Renal pelvis (tissue), 4 donors: ENCODE measurements around the gene COQ10B. TPM values are rescaled to one million over a fixed set of nuclear protein-coding genes. Genes with fewer than 3 reads are reported as not detected.
A peak's percentile ranks its signal among the peaks of the same experiment; 100 is the strongest.

Experiments used
- DNase-seq: peaks from one replicate; pipeline ENCODE4 v3.0.0-alpha.2; 2013
- polyA plus RNA-seq, 3 donors: library from polyadenylated mRNA; unstranded; fragments of 120-200 nt; gene quantifications; one replicate each; pipeline ENCODE4 v1.2.1, GENCODE V29; 2013; ENCODE audit not compliant: insufficient read length in 3 of 3

Gene COQ10B
- polyA plus RNA-seq, 3 donors, result 11.4 to 15.5 (median 13.0) TPM

GRCh38 chr2:197498937-197499593 is 45.7 kb downstream of the COQ10B start:
- DNase-seq, result peak; percentile 77

DNA sequence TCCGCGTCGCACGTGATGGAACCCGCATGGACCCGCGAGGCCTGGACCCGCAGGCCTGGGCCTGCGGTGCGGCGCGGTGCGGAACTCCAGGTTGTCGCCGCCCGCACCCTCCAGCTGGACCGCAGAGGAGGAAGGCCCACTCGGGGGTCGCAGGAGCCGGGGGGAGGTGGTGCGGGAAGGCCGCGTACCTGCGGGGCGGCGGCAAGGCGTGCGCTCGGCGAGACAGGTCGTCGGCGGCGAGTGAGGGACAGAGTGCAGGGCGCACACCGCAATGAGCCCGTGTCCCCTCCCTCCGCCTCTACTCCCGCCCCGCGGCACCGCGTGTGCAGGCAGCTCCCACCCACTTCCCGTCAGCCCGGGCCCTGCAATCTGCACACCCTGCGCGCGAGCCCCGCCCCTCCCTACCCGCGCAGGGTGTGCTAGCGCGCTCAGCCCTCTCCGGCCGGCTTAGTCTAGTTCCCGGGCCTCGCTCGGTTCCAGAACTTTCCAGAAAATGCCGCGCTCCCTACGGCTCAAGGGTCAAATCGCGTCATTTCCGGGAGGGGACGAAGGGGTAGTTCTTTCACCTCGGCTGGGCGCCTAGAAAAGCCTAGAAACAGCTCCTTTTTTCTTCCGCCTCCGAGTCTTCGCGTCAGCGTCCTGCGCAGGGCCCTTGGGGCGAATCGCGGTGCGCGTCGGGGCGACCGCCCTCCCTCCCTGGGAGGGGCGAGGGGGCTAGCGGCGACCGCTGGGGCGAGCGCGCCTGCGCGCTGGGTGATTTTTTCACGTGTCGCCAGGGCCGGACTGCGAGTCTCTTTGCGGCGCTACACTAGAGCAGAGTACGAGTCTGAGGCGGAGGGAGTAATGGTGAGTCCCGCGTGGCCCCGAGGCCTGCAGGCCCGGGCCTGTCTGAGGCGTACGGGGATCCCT is 46.5 kb downstream of the COQ10B start, which contains the start of the genes HSPD1 and HSPE1:
Gene HSPD1 (minus strand): TSS at position 247 of the 909 bp plus-strand sequence. CDS start 992 bp downstream, outside the sequence.
Gene HSPE1 (plus strand): TSS at position 786 of the 909 bp plus-strand sequence. CDS start 58 bp downstream, at position 844.
- peak; percentile 100 for DNase-seq

- DNase-seq, result peak; percentile 24
Measured at GRCh38 chr2:197500503-197501131, 47.3 kb downstream of the COQ10B start.

DNA sequence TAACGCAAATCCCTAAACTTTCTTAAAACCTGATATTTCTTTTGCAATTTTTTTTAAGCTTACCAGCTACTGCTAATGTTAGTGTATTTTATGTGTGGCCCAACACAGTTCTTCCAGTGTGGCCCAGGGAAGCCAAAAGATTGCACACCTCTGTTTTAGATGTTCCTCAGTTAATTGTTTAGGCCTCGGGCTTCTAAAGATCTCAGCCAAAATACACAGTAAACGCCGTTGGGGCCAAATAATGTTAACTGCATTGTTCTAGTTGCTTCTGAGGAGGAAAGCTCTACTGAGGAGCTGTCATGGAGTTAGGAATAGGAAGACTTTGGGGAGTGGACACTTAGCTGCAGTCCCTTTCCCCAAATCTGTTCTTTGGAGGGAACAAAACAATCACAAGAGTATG is 48.8 kb downstream of the COQ10B start:
- no peak for DNase-seq

DNA sequence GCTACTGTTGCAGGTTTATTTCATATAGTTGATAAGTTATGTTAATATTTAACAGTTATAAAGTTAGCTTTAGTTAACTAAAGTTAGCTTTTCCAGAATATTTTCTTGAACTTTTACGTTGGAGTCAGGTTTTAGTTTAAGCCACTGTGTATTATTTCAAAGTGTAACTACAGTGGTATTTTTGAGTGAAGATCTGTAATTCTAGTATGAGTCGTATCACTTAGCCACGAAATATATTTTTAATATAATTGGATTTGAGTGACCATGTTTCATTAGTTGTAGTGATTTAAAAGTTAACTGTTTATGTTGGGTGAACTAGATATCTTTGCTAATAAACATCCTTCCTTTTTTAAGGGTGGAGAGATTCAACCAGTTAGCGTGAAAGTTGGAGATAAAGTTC is 49.3 kb downstream of the COQ10B start:
- DNase-seq, result no peak

DNA sequence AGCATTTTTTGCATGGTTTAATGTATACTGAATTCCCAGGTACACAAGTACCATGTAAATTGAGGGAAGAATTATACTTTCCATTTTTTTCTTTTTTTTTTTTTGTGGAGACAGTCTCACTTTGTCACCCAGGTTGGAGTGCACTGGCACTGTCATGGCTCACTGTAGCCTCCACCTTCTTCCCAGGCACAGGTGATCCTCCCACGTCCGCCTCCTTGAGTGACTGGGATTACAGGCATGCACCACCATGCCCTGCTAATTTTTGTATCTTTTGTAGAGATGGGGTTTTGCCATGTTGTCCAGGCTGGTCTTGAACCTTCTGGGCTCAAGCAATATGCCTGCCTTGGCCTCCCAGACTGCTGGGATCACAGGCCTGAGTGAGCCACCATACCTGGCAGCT is 50.6 kb downstream of the COQ10B start:
- DNase-seq, result no peak

GRCh38 chr2:197504512-197504911 is 51.2 kb downstream of the COQ10B start:
- no peak for DNase-seq

DNA sequence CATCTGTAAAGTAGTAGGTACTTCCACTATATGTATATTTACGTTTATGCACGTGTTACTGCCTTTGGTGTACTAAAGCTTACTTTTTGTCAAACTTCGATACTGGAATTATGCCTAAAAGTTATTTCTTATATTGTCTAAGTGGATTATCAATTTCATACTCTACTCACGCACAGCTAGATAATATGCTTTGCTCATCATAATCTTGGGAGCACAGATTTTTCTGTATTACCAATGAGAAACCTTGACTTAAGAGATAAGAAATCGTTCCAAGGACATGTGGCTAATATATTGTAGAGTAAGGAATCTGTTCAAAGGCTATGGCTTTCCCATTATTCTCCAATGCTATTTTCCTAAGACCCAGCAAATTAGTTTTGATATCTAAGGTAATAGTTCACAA is 53.3 kb downstream of the COQ10B start:
- DNase-seq, result no peak

DNA sequence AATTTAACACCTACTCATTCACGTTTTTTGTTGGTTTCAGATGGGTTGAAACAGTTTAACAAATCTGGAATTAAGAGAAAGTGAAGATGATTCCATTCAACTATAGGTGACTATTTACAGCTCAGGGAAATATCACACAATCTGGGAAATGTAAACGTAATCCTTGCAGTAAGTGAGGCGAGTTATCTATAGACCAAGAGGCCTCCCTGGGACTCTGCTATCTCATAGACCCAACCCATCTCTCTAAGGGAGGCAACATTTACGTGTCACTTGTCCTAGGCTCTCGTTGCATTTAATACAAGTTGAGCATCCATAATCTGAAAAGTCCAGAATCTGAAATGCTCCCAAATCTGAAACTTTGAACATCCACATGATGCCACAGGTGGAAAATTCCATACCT is 60.6 kb downstream of the COQ10B start:
- no peak for DNase-seq

DNA sequence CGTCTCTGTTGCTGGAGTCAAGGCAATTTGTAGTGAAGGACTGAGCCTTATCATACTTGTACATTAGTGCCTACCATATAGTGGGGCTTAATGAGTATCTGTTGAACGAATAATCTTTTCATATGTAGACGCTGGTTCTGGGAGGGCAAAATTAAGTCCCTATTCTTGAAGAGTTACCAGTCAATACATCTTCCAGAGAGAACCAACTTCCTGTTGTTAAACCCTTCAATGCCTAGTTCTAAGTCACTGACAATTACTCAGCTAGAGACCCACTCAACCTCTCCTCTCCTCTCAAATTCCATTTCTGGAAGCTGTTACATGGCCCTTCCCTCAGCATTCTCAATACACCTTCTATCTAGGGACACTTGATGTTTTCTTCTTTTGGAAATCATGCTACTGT is 61.4 kb downstream of the COQ10B start:
- no peak for DNase-seq

DNA sequence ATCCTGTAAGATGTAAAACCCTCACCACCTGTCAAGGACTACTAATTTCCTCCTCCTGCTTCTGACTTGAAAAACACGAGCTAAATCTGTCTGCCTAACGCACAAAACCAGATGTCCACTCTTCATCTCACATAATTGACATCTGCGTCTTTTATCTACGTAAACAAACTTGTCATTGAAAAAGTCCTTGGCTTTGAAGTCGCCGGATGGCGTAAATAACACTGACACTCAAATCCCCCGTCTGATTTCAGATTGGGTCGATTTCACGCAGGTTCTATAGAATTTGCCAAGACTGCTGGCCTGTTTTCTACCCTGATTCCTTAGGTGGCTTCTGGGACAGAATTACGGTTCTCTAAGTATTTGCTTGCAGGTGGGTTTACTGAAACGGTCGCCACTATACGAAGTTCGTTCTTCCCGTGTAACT is 62.0 kb downstream of the COQ10B start:
- DNase-seq, result no peak

DNA sequence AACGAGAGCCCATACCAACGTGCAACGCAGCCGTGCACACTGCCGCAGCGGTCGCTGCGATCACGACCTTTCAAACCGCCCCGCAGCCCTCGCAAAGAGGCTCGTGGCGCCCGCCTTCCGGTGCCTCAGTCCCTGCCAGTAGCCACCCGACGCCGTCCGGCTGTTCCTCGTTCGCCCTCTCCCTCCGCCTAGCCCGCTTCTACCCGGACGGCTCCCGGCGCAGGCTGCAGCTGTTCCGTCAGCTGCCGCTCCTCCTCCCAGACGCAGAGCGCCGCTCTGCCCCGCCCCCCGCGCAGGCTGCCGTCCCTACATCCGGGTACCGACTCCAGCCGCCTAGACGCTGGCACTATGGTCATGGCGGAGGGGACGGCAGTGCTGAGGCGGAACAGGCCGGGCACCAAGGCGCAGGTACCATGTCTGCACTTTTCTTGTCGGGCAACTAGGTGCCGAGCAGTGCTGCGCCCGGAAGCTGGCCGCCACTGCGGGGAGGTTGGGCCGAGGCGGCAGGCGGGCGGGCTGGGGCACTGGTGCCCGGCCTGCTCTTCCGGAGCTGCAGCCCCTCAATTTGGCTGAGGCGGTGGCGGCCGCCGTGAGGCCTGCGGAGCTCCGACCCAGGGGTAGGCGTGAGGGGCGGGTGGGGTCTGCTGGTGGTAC is 62.5 kb downstream of the COQ10B start, which contains the start of gene MOB4:
Gene MOB4 (plus strand): TSS at position 328 of the 654 bp plus-strand sequence. CDS start 21 bp downstream, at position 349.
- DNase-seq, result peak; percentile 95

GRCh38 chr2:197516393-197516761 is 63.0 kb downstream of the COQ10B start:
- peak; percentile 34 for DNase-seq

- DNase-seq, result no peak
Measured at GRCh38 chr2:197517150-197517549, 63.8 kb downstream of the COQ10B start.

Other genes starting within 250 kb of the COQ10B start
- 10 to 100 TPM in 2 of 3 donors, 1 to 10 TPM in 1; 8.8 to 13.3 (median 12.6) TPM for gene ANKRD44, start 142.8 kb upstream of the COQ10B start, polyA plus RNA-seq
- 100 to 1,000 TPM; 500 to 564 (median 520) TPM for gene SF3B1, start 18.5 kb upstream of the COQ10B start, polyA plus RNA-seq
- 100 to 1,000 TPM; 575 to 646 (median 605) TPM for gene HSPD1, start 46.3 kb downstream of the COQ10B start, polyA plus RNA-seq
- gene HSPE1, start 46.8 kb downstream of the COQ10B start, polyA plus RNA-seq, result 100 to 1,000 TPM; 211 to 309 (median 242) TPM
- 10 to 100 TPM; 37.9 to 46.9 (median 38.1) TPM for gene MOB4, start 62.5 kb downstream of the COQ10B start, polyA plus RNA-seq
- 10 to 100 TPM; 14.5 to 18.3 (median 16.3) TPM for gene RFTN2, start 222.0 kb downstream of the COQ10B start, polyA plus RNA-seq